ENCODE data around the gene DYNC2I2.
"Not testable (repeated sequence)": the region's sequence is repeated elsewhere in the genome, so short reads cannot be mapped to it uniquely, and the experiment has no call there.

- TF ChIP-seq EZH2 (IDR thresholded peaks at IDR 0.05; ENCODE audit: insufficient read depth, poor library complexity, severe bottlenecking); EZH2phosphoT487 (IDR thresholded peaks at IDR 0.05; ENCODE audit: insufficient read depth, low read depth): not testable (repeated sequence)
Measured at GRCh38 chr9:128648206-128648605, 8.4 kb downstream of the DYNC2I2 start.
